ENCODE measurements around the gene RCN2.

- TF ChIP-seq, protein P1, sequence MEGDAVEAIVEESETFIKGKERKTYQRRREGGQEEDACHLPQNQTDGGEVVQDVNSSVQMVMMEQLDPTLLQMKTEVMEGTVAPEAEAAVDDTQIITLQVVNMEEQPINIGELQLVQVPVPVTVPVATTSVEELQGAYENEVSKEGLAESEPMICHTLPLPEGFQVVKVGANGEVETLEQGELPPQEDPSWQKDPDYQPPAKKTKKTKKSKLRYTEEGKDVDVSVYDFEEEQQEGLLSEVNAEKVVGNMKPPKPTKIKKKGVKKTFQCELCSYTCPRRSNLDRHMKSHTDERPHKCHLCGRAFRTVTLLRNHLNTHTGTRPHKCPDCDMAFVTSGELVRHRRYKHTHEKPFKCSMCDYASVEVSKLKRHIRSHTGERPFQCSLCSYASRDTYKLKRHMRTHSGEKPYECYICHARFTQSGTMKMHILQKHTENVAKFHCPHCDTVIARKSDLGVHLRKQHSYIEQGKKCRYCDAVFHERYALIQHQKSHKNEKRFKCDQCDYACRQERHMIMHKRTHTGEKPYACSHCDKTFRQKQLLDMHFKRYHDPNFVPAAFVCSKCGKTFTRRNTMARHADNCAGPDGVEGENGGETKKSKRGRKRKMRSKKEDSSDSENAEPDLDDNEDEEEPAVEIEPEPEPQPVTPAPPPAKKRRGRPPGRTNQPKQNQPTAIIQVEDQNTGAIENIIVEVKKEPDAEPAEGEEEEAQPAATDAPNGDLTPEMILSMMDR (conservative IDR thresholded peaks at IDR 0.05): no peak
- TF ChIP-seq EZH2 (IDR thresholded peaks at IDR 0.05; ENCODE audit: low read depth): no peak
These were observed 67.2 kb downstream of the RCN2 start for GRCh38 chr15:76998663-76999285.
